ENCODE measurements around the gene DNAJC4. TPM values are rescaled to one million over a fixed set of nuclear protein-coding genes. Genes with fewer than 3 reads are reported as not detected.
A peak's percentile ranks its signal among the peaks of the same experiment; 100 is the strongest.

The DNAJC4 gene
- total and polyA plus RNA-seq, 9 of the 15 experiments (the other 6 are each of a cell fraction or from before 2014, with no cell fraction given), result 4.0 to 32.6 (median 19.9) TPM

DNA sequence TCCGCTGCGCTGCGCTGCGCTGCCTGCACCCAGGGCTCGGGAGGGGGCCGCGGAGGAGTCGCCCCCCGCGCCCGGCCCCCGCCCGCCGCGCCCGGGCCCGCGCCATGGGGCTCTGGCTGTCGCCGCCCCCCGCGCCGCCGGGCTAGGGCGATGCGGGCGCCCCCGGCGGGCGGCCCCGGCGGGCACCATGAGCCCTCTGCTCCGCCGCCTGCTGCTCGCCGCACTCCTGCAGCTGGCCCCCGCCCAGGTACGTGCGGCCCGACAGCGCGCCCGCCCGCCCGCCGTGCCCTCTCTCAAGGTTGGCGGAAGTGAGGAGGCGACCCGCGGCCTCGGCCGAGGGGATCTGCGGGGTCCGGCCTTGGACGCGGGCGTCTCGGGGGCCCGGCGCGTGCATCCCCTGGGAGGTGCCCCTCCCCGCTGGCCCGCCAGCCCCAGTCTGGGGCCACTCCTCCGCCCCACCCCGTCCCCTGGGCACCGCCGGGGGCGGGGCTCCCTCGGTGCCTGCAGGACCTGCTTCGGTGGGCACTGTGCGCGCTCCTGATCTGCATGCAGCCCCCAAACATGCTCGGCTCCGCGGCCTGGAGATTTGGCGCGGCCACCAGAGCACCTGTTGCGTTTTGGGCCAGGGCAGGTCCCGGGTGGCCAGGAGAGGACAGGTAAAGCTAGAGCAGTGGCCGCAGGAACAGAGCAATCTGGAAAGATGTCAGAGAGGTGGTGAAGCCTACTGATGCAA lies 4.5 kb downstream of the DNAJC4 start (continued):
- TF ChIP-seq, protein P1, sequence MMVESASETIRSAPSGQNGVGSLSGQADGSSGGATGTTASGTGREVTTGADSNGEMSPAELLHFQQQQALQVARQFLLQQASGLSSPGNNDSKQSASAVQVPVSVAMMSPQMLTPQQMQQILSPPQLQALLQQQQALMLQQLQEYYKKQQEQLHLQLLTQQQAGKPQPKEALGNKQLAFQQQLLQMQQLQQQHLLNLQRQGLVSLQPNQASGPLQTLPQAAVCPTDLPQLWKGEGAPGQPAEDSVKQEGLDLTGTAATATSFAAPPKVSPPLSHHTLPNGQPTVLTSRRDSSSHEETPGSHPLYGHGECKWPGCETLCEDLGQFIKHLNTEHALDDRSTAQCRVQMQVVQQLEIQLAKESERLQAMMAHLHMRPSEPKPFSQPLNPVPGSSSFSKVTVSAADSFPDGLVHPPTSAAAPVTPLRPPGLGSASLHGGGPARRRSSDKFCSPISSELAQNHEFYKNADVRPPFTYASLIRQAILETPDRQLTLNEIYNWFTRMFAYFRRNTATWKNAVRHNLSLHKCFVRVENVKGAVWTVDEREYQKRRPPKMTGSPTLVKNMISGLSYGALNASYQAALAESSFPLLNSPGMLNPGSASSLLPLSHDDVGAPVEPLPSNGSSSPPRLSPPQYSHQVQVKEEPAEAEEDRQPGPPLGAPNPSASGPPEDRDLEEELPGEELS (CRISPR knock-in tag; IDR thresholded peaks at IDR 0.05; ENCODE audit: borderline replicate concordance), result no peak
- TF ChIP-seq, protein P2, sequence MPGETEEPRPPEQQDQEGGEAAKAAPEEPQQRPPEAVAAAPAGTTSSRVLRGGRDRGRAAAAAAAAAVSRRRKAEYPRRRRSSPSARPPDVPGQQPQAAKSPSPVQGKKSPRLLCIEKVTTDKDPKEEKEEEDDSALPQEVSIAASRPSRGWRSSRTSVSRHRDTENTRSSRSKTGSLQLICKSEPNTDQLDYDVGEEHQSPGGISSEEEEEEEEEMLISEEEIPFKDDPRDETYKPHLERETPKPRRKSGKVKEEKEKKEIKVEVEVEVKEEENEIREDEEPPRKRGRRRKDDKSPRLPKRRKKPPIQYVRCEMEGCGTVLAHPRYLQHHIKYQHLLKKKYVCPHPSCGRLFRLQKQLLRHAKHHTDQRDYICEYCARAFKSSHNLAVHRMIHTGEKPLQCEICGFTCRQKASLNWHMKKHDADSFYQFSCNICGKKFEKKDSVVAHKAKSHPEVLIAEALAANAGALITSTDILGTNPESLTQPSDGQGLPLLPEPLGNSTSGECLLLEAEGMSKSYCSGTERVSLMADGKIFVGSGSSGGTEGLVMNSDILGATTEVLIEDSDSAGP (CRISPR knock-in tag; IDR thresholded peaks at IDR 0.05), result no peak
- no peak for TF ChIP-seq CSDE1 (IDR thresholded peaks at IDR 0.05)
- TF ChIP-seq FOXJ3 (CRISPR knock-in tag; IDR thresholded peaks at IDR 0.05), result no peak
- TF ChIP-seq, protein P3, sequence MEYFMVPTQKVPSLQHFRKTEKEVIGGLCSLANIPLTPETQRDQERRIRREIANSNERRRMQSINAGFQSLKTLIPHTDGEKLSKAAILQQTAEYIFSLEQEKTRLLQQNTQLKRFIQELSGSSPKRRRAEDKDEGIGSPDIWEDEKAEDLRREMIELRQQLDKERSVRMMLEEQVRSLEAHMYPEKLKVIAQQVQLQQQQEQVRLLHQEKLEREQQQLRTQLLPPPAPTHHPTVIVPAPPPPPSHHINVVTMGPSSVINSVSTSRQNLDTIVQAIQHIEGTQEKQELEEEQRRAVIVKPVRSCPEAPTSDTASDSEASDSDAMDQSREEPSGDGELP (CRISPR knock-in tag; IDR thresholded peaks at IDR 0.05; ENCODE audit: borderline replicate concordance), result peak; percentile 13; the same call in 1 of the 2 replicates
- peak; percentile 26; the same call in 1 of the 2 replicates for TF ChIP-seq ZBTB7A (IDR thresholded peaks at IDR 0.05; ENCODE audit: borderline replicate concordance, control insufficient read depth, low read depth, low read length)
- TF ChIP-seq, protein P4, sequence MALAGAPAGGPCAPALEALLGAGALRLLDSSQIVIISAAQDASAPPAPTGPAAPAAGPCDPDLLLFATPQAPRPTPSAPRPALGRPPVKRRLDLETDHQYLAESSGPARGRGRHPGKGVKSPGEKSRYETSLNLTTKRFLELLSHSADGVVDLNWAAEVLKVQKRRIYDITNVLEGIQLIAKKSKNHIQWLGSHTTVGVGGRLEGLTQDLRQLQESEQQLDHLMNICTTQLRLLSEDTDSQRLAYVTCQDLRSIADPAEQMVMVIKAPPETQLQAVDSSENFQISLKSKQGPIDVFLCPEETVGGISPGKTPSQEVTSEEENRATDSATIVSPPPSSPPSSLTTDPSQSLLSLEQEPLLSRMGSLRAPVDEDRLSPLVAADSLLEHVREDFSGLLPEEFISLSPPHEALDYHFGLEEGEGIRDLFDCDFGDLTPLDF (CRISPR knock-in tag; IDR thresholded peaks at IDR 0.05), result no peak
- no peak for TF ChIP-seq ZFP30 (CRISPR knock-in tag; IDR thresholded peaks at IDR 0.05; ENCODE audit: borderline replicate concordance)
- TF ChIP-seq ETV1 (tag; conservative IDR thresholded peaks at IDR 0.05; ENCODE audit: low read depth), result no peak
- no peak for TF ChIP-seq RBM15 (IDR thresholded peaks at IDR 0.05; ENCODE audit: insufficient read depth, low read length)
- no peak for TF ChIP-seq TAL1 (IDR thresholded peaks at IDR 0.05)
- TF ChIP-seq ZNF282 (CRISPR knock-in tag; IDR thresholded peaks at IDR 0.05), result no peak
- TF ChIP-seq NONO (IDR thresholded peaks at IDR 0.05; ENCODE audit: low read depth in 2 of 2, low read length in 1 of 2), result 0 out of 4 replicates have a peak, but pooled peaks of 1 of the 2 experiments have one; percentile 44
- no peak for TF ChIP-seq TRIM28 (IDR thresholded peaks at IDR 0.05)
- no peak for TF ChIP-seq HDAC8 (tag; IDR thresholded peaks at IDR 0.05)
- TF ChIP-seq SMARCA5 (IDR thresholded peaks at IDR 0.05), result no peak
- TF ChIP-seq, protein P5, sequence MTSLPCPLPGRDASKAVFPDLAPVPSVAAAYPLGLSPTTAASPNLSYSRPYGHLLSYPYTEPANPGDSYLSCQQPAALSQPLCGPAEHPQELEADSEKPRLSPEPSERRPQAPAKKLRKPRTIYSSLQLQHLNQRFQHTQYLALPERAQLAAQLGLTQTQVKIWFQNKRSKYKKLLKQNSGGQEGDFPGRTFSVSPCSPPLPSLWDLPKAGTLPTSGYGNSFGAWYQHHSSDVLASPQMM (CRISPR knock-in tag; IDR thresholded peaks at IDR 0.05), result no peak
- no peak for TF ChIP-seq MAFK (IDR thresholded peaks at IDR 0.05; ENCODE audit: low read length)
- no peak for TF ChIP-seq NCOA1 (IDR thresholded peaks at IDR 0.05; ENCODE audit: low read depth)
- peak; percentile 35; the same call in 1 of the 2 replicates for TF ChIP-seq CTBP1 (IDR thresholded peaks at IDR 0.05; ENCODE audit: borderline replicate concordance)
- no peak for TF ChIP-seq NR2C2 (CRISPR knock-in tag; IDR thresholded peaks at IDR 0.05)
- 0 out of 2 replicates have a peak, but pooled peaks have one; percentile 23 for TF ChIP-seq NR2C2 (tag; IDR thresholded peaks at IDR 0.05)
